ENCODE results near the gene CLDN18. TPM values are rescaled to one million over a fixed set of nuclear protein-coding genes. Genes with fewer than 3 reads are reported as not detected.

CLDN18 gene
- total RNA-seq, 1 donor from 2014 or later: not detected

- no peak overlapping the region for H3K4me3 ChIP-seq (ENCODE audit: low read depth, low read length)
- no peak for DNase-seq (ENCODE audit: low read depth)
- TF ChIP-seq CTCF (conservative IDR thresholded peaks at IDR 0.05; ENCODE audit: low read depth, low read length): no peak
Observed at GRCh38 chr3:138023754-138024153, 13.8 kb downstream of the CLDN18 start.

- H3K4me3 ChIP-seq (ENCODE audit: low read depth, low read length): no peak overlapping the region
- DNase-seq (ENCODE audit: low read depth): no peak
- no peak for TF ChIP-seq CTCF (conservative IDR thresholded peaks at IDR 0.05; ENCODE audit: low read depth, low read length)
Observed at GRCh38 chr3:138025553-138025952, 15.6 kb downstream of the CLDN18 start.

- TF ChIP-seq CTCF (conservative IDR thresholded peaks at IDR 0.05; ENCODE audit: low read depth, low read length): no peak
- no peak for DNase-seq (ENCODE audit: low read depth)
- no peak overlapping the region for H3K4me3 ChIP-seq (ENCODE audit: low read depth, low read length)
Observed at GRCh38 chr3:138027821-138028220, 17.9 kb downstream of the CLDN18 start.

GRCh38 chr3:138030734-138031280 is 20.8 kb downstream of the CLDN18 start:
- H3K4me3 ChIP-seq (ENCODE audit: low read depth, low read length): no peak overlapping the region
- no peak for TF ChIP-seq CTCF (conservative IDR thresholded peaks at IDR 0.05; ENCODE audit: low read depth, low read length)
- DNase-seq (ENCODE audit: low read depth): no peak

- DNase-seq (ENCODE audit: low read depth): no peak
- no peak for TF ChIP-seq CTCF (conservative IDR thresholded peaks at IDR 0.05; ENCODE audit: low read depth, low read length)
- no peak overlapping the region for H3K4me3 ChIP-seq (ENCODE audit: low read depth, low read length)
Observed at GRCh38 chr3:138031536-138031935, 21.6 kb downstream of the CLDN18 start.

- TF ChIP-seq CTCF (conservative IDR thresholded peaks at IDR 0.05; ENCODE audit: low read depth, low read length): no peak
- no peak for DNase-seq (ENCODE audit: low read depth)
- no peak overlapping the region for H3K4me3 ChIP-seq (ENCODE audit: low read depth, low read length)
Observed at GRCh38 chr3:138032567-138032966, 22.6 kb downstream of the CLDN18 start.

GRCh38 chr3:138033202-138033691 is 23.3 kb downstream of the CLDN18 start:
- H3K4me3 ChIP-seq (ENCODE audit: low read depth, low read length): no peak overlapping the region
- TF ChIP-seq CTCF (conservative IDR thresholded peaks at IDR 0.05; ENCODE audit: low read depth, low read length): no peak
- DNase-seq (ENCODE audit: low read depth): no peak
